OCI-LY3 (cell line): Measurements from ENCODE around the gene RARRES2.

Experiments
- CTCF ChIP-seq: fragments of 200-600, 300-600 bp; sonication (generic); IDR thresholded peaks from 2 replicates; pipeline ENCODE4 v1.5.1; 2014; ENCODE audit warnings: antibody characterized with exemption, low read length, low read depth
- EZH2phosphoT487 ChIP-seq: fragments of 200-600 bp; shearing (Covaris generic); IDR thresholded peaks from 2 replicates; pipeline ENCODE4 v1.6.1; 2018; ENCODE audit warnings: antibody characterized with exemption, mixed run types, low read depth

- TF ChIP-seq CTCF (no peak), EZH2phosphoT487 (no peak)
These were observed 42.4 kb upstream of the RARRES2 start for GRCh38 chr7:150383710-150384397.
